Dendritic cell treated with granulocyte-macrophage colony-stimulating factor and Interleukin-4, amounts not matched to agents 40 ng/mL and 50 ng/mL, for 4 days (primary cell): ENCODE data around the gene VDR.

Experiments used
- H3K27ac Mint-ChIP-seq: one replicate; pipeline ENCODE4 v1.8.0; 2022; ENCODE audit warnings: mild to moderate bottlenecking, mixed read lengths
- H3K27me3 Mint-ChIP-seq: one replicate; pipeline ENCODE4 v1.8.0; 2022; ENCODE audit warnings: mild to moderate bottlenecking, mixed read lengths
- H3K36me3 Mint-ChIP-seq: one replicate; pipeline ENCODE4 v1.8.0; 2022; ENCODE audit warnings: low read depth, mixed read lengths
- H3K4me1 Mint-ChIP-seq: one replicate; pipeline ENCODE4 v1.8.0; 2022; ENCODE audit warnings: low read depth, mixed read lengths
- H3K4me3 Mint-ChIP-seq: one replicate; pipeline ENCODE4 v1.8.0; 2022; ENCODE audit warnings: mild to moderate bottlenecking, moderate library complexity, mixed read lengths
- H3K9me3 Mint-ChIP-seq: one replicate; pipeline ENCODE4 v1.8.0; 2022; ENCODE audit warnings: mixed read lengths
- intact Hi-C: fragments of 100-400 bp; cut with micrococcal nuclease; formaldehyde crosslinking; loops from one replicate; pipeline ENCODE4 v1.15.0; 2022

The VDR gene

DNA sequence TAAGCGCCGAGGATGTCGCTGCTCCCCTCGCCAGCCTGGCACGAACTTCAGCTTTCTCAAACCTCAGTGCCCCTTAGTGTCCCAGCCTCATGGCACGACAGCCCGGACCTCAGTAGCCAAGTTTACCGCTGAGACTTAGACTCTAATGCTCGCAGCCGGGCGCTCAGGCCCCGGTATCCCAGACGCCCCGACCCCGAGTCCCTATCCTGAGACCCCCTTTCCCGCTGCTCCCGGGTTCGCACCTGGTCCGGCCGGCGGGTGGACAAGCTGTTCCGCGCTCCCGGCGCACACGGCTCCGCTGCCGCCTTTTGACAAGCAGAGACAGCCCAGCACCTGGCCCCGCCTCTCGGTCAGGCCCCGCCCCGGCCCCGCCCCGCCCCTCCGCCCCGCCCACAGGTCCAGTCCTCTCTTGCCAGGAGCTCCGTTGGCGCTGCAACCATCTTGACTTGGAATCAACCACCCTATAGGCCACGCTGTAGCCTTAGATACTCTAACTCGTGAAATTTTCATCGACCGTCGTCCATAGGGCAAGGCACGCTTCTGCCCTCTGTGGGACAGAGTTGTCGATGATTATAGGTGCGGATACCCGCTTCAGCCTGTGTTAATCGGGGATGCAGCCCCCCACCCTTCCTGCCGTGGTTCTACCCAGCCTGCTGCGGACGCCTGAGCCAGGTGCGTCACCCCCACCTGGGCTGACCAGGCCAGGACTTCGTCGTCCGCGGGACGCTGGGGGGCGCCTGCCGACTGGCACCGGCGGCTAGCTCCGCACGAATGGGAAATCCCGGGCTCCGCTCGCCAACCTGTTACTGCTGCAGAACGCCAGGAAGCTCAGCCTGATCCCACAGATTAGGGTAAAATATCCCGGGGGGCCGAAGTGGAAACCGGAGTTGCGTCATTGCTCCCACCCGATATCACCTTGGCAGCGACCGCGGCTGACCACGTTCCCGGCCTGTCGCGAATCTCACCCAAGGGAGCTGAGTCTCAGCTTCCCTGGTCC, at the start of gene VDR:
VDR (minus strand) TSS at position 282 of the 997 bp plus-strand sequence. CDS start 25,881 bp downstream, outside the sequence.
- peaks cover 36% of the 10 kb centered on the region for H3K27me3 Mint-ChIP-seq
- peaks cover 47% of the 10 kb centered on the region for H3K36me3 Mint-ChIP-seq
- H3K4me1 Mint-ChIP-seq, result peaks cover 44% of the 10 kb centered on the region

DNA sequence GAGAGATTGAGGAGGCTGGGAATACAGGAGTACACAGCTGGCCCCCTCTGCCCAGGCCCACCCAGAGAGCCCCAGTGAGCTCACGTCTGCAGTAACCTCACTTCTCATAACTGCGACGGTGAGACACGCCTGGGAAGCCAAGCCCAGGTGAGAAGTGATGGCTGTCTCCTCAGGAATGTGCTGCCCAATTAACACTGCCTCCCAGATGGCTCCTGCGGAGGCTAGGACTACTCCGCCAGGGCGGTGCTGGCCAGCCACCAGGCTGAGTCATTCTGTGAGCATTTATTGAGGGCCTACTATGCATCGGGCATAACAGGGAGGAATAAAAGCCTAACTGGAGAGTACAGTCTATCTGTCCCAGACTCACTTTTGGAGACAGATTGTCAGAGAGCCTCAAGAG, 49.3 kb upstream of the VDR start:
- Mint-ChIP-seq H3K4me3 (no peak overlapping the region), H3K4me1 (peaks cover 9% of the 10 kb centered on the region), H3K36me3 (no peaks in the 10 kb centered on the region), H3K27me3 (peaks cover 16% of the 10 kb centered on the region), H3K27ac (no peak overlapping the region), H3K9me3 (peaks cover 10% of the 10 kb centered on the region)
- intact Hi-C loops, result no loop called here

More for the DNA sequence above, at the start of gene VDR:
- Mint-ChIP-seq H3K27ac (peak within 1 kb of the TSS; percentile 83), H3K9me3 (no peaks in the 10 kb centered on the region), H3K4me3 (peak within 1 kb of the TSS; percentile 85)
- intact Hi-C loops, result loop anchor here (1.0 to 10.0 kb wide), 6 partner anchors 14 to 193 kb away; no protein-coding TSS in a partner anchor

DNA sequence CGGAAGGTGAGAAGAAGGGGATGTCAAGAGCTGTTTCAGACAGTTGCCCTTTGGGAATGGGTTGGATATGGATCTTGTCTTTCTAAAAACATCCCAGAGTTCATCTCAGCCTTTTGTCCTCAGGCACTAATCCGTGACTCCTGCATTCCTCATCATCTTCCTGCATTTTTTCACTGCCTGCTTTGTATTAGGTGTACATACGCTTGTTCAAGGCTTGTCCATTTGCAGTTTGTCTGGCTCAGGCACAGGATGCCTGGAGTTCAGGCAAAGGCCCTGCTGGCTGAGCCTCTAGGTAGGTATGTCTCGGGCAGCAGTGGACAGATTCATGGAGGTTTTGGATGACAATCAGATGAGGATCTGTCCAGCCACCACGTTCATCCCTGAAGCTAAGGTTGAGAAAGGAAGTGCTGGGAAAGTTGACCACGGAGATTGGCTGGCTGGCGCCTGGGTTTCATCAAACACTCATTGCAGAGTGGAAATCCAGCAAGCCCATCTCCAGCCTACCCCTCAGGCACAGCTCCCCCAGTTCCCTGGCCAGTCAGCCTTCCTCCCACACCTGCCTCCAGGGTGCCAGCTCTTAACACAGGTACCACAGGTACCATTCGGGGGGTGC, 46.2 kb upstream of the VDR start:
- H3K36me3 Mint-ChIP-seq, result no peaks in the 10 kb centered on the region
- H3K27ac Mint-ChIP-seq, result no peak overlapping the region
- peaks cover 16% of the 10 kb centered on the region for H3K27me3 Mint-ChIP-seq
- no peaks in the 10 kb centered on the region for H3K9me3 Mint-ChIP-seq
- H3K4me1 Mint-ChIP-seq, result peaks cover 24% of the 10 kb centered on the region
- intact Hi-C loops, result no loop called here
- H3K4me3 Mint-ChIP-seq, result no peak overlapping the region

DNA sequence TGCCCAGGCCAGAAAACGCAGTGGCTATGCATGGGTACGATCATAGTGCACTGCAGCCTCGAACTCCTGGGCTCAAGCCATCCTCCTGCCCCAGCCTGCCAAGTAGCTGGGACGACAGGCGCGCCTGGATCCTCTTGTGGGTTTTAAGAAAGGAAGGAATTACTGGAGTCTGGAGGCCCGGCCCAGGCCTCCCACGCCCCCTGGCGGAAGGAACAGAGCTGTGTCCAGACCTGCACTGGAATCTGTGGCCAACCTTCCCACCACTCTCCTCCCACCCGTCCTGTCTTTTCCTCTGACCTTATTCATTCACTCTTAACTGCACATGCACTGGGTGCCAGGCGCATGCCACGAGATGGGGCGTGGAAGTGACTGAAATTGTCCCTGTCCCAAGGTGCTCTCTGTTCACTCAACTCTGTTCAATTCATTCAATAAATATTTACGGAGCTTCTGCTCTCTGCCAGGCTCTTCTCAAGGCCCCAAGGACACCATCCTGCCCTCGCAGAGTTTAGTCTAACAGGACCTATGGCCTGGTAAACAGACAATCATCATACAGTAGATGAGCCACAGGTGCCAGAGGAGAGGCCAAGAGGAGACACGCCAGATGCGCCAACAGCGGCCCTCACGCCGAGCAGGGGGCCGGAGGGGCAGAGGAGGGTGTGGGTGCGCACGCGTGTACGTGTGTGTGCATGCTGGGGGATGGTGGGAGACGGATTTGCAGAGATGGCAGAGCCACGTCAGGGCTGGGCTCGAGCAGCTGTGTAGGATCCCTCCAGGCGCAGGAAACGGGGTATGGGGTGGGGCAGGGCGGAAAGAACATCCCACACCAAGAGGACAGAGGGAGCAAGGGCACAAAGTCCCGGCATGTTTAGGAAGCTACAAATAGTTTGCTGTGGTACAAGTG, 44.9 kb upstream of the VDR start:
- H3K36me3 Mint-ChIP-seq, result no peaks in the 10 kb centered on the region
- no peak overlapping the region for H3K4me3 Mint-ChIP-seq
- H3K4me1 Mint-ChIP-seq, result peaks cover 27% of the 10 kb centered on the region
- H3K9me3 Mint-ChIP-seq, result no peaks in the 10 kb centered on the region
- intact Hi-C loops, result loop anchor here (1.0 to 10.0 kb wide), 3 partner anchors 47 to 235 kb away; partner anchors contain the start of gene VDR
- H3K27ac Mint-ChIP-seq, result peak overlapping the region; percentile 49
- H3K27me3 Mint-ChIP-seq, result peaks cover 12% of the 10 kb centered on the region

DNA sequence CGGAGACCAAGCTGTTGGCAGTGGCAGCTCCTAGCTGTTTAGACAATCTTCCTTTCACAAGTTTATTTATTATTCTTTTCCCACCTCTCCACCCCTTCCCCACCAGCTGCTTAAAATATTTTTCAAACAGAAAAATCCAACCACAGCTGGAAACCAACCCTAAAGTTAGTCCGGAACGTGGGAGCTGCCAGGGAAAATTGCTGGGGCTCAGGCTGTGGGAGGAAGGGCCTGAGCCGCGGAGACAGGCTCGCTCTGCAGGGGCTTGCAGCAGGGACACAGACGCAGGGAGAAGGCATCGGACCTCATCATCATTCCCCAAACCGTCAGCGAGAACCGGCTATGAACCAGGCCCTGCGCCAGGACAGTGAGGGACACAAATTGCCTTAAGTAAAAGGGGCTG, 42.5 kb upstream of the VDR start:
- Mint-ChIP-seq H3K9me3 (no peaks in the 10 kb centered on the region), H3K4me3 (no peak overlapping the region), H3K4me1 (peaks cover 32% of the 10 kb centered on the region), H3K27me3 (peaks cover 25% of the 10 kb centered on the region), H3K27ac (no peak overlapping the region), H3K36me3 (no peaks in the 10 kb centered on the region)
- intact Hi-C loops, result loop anchor here (5.0 to 10.0 kb wide), 2 partner anchors 45 to 233 kb away; partner anchors contain the start of gene VDR

DNA sequence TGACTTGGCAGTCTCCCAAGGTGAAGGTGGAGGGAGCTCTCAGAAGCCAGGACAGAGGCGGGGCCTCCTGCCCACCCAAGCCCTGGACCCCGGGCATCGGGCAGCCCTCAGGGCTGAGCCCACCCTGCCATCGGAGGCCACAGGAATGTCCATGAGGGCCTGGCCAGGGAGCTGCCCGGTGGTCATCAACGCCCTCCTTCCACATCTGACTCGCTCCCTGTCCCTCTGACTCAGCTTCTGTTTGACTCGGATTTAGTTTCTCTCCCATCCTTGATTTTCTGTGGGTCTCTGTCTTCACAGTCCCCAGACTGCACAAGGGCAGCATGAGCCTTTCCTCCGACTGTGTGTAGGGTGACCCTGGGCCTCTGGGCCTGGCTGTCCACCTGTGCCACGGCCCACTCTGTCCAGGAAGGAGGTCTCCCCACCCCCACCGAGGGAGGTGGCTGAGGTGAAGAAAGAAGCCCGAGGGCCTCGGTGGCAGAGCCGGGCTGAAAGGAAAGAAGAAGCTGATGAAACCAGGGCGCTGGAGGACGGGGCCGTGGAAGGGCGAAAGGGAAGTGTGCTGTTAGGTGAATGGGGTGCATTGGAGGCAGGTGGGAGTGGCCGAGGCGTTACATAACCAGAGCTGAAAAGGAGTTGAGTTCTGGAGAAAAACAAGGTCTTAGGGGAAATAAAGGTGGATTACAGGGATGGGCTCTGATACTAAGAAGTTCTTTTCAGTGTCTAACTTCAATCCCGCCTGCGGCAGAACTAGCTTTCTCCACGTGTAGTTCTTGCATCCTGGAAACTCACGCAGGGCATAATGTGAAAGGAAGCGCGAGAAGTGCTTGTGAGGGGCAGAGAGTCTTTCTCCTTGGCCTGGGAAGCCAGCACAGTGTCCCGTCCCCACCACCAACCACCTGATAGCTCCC, 41.9 kb upstream of the VDR start:
- Mint-ChIP-seq H3K4me1 (peaks cover 35% of the 10 kb centered on the region), H3K4me3 (no peak overlapping the region), H3K27me3 (peaks cover 31% of the 10 kb centered on the region), H3K9me3 (no peaks in the 10 kb centered on the region), H3K27ac (peak overlapping the region; percentile 68), H3K36me3 (no peaks in the 10 kb centered on the region)
- intact Hi-C loops, result loop anchor here (5.0 to 10.0 kb wide), 2 partner anchors 44 to 232 kb away; partner anchors contain the start of gene VDR

DNA sequence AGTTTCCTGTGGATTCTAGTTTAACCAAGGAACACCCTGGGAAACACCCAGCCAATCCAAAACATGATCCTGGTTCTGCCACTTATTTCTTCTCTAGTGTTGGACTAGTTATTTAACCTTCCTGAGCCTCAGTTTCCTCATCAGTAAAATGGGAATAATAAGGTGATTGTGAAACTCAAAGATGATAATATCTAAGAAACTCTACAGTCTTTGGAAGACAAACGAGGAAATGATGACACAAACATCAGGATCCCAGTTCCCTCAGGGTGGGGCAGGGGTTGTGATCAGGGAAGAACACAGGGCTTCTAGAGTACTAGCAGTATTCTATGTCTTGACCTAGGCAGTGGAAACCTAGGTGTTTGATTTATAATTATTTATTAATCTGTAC, 40.5 kb upstream of the VDR start:
- no peak overlapping the region for H3K27ac Mint-ChIP-seq
- H3K4me1 Mint-ChIP-seq, result peaks cover 46% of the 10 kb centered on the region
- H3K9me3 Mint-ChIP-seq, result no peaks in the 10 kb centered on the region
- H3K4me3 Mint-ChIP-seq, result no peak overlapping the region
- intact Hi-C loops, result loop anchor here (5.0 to 10.0 kb wide), 2 partner anchors 43 to 231 kb away; partner anchors contain the start of gene VDR
- H3K36me3 Mint-ChIP-seq, result no peaks in the 10 kb centered on the region
- peaks cover 44% of the 10 kb centered on the region for H3K27me3 Mint-ChIP-seq

DNA sequence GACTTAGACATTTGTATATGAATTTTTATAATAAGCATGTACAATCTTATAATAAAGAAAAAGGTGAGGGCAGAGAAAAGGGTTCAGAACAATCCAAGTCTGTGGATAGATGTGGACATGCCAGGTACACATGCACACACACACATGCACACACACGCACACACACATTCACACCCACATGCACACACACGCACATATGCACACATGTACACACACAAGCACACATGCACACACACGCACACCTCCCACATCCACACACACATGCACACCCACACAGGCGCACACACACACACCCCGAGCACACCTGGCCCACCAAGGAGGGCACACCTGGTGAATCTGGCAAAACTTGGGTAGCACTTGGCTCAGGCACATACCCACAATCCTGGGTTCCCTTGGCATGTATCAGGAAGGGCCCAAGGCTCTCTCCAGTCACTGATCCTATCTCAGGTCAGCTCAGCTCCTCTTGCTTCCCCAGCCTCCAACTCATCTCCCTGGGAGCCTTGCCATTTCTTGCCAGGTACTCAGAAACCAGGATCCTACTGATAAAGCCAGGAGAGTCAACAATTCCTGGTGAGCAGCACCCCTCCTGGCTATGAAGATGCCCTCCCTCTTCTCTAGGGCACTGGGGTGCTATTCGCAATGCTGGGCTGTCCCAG, 40.0 kb upstream of the VDR start:
- H3K36me3 Mint-ChIP-seq, result no peaks in the 10 kb centered on the region
- H3K27ac Mint-ChIP-seq, result no peak overlapping the region
- peaks cover 44% of the 10 kb centered on the region for H3K27me3 Mint-ChIP-seq
- no peak overlapping the region for H3K4me3 Mint-ChIP-seq
- intact Hi-C loops, result loop anchor here (5.0 to 10.0 kb wide), 2 partner anchors 43 to 230 kb away; partner anchors contain the start of gene VDR
- H3K4me1 Mint-ChIP-seq, result peaks cover 45% of the 10 kb centered on the region
- no peaks in the 10 kb centered on the region for H3K9me3 Mint-ChIP-seq

DNA sequence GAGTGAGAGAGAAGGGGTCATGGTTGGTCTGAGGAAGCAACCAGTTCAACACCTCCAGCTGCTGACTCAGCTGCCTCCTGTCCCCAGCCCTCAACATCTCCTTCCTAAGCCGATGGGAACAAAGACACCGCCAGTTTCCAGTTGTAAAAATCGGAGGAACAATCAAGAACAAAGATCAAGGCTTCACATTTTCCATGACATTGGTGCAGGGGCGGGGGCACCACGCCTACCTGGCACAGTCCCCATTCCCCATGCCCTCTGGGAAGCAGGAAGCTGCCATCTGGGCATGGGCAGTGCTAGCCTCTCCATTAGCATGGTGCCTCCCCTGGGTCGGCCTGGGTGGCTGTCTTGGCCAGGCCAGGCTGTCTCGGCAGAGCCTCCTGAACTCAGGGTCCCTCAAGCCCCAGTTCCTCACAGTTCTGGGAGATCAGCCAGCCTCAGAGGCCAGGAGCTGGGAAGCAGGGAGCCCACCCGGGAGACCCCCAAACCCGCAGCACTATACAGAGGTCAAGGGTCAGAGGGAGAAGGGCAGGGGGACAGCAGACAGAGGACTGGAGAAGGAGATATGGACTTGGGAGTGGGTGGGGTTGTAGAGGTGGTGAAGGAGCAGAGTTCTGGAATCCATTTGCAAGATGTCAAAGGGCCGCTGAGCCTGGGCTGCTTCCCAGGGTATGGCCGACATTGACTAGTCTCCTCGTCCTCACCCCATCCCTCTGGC, 39.0 kb upstream of the VDR start:
- Mint-ChIP-seq H3K4me3 (no peak overlapping the region), H3K9me3 (no peaks in the 10 kb centered on the region), H3K27me3 (peaks cover 44% of the 10 kb centered on the region), H3K4me1 (peaks cover 37% of the 10 kb centered on the region), H3K36me3 (no peaks in the 10 kb centered on the region), H3K27ac (no peak overlapping the region)
- intact Hi-C loops, result loop anchor here (10.0 kb wide), 1 partner anchor 229 kb away; no protein-coding TSS in a partner anchor

DNA sequence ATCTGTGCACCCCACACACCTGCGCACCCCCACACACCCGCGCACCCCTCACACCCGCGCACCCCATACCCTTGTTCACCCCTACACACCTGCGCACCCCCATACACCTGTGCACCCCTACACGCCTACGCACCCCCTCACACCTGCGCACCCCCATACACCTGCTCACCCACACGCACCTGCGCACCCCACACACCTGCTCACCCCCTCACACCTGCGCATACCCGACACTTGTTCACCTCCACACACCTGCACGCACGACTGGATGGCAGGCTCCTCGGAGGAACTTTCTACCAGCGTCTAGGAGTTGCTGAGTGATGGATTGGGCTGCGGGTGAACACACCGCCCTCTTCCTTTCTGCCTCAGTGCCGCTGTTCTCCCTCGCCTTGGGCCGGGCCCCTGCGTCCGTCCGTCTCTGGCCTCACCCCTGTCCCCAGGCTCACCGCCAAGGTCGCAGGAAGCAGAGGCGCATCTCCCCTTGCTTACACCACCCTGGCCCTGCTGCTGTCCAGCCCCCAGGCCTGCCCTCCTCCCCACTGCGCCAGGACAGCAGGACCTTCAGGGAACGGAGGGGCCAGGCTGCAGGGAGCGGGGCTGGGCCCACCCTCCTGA, 37.9 kb upstream of the VDR start:
- H3K4me3 Mint-ChIP-seq, result no peak overlapping the region

DNA sequence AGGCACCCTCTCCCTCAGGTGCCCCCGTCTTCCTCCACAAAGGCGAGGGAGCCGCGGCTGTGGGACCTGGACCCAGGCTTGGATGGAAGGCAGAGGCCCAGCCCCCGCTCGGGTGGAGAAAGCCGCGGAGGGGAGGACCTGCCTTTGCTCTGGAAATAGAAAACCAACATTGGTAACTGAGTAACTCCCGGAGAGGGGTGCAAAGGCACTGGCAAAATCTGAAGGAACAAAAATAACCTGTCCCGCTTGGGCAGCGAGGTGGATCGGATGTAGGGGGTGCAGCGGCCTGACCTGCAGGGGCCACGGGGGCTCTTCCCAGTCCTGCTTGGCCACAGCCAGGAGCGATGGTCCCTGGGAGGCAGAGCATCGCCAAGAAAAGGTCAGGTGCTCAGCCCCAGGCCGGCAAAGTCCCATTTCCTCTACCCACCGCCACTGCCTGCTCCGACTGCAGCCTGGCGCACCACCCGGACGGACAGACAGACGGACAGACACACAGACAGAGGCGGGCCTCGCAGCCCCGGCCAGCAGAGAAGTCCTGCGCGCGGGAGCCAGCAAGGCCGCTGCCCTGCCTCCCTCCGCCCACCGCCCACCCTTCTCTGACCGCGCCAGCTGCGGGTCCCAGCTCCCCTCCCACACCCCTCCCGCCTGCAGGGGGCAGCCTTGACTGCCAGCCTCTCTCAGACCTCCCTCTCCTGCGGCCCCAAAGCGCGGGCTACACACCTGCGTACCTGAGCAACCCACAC, 37.2 kb upstream of the VDR start:
- Mint-ChIP-seq H3K36me3 (no peaks in the 10 kb centered on the region), H3K27ac (peak overlapping the region; percentile 5), H3K27me3 (peaks cover 44% of the 10 kb centered on the region), H3K4me1 (peaks cover 32% of the 10 kb centered on the region), H3K4me3 (no peak overlapping the region), H3K9me3 (no peaks in the 10 kb centered on the region)
- intact Hi-C loops, result loop anchor here (10.0 kb wide), 1 partner anchor 227 kb away; no protein-coding TSS in a partner anchor

More for the DNA sequence above, 37.9 kb upstream of the VDR start:
- Mint-ChIP-seq H3K27ac (no peak overlapping the region), H3K9me3 (no peaks in the 10 kb centered on the region), H3K27me3 (peaks cover 44% of the 10 kb centered on the region), H3K4me1 (peaks cover 37% of the 10 kb centered on the region), H3K36me3 (no peaks in the 10 kb centered on the region)
- intact Hi-C loops, result loop anchor here (10.0 kb wide), 1 partner anchor 228 kb away; no protein-coding TSS in a partner anchor
